ENCODE results near the gene KAZALD1. TPM values are rescaled to one million over a fixed set of nuclear protein-coding genes. Genes with fewer than 3 reads are reported as not detected.

Gene KAZALD1
- total RNA-seq, 1 experiment from 2014 or later = 24.9 TPM

DNA sequence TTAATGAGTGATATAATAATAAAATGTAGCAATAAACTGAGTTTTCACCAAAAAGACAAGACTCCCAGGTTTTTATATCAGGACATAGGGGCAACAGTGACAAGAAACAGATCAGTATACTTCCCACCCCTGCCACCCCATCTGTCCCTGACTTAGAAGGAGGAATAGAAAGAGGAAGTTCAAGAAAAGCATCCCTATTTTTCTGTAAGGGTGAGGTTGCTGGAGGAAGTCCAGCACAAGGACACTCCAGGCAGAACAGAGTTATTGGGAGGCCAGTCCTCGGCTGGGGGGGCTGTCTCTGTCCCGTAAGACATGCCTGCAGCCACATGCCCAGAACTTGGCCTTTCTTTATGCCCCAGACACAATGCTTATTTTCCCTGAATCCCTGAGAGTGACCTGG lies 52.9 kb downstream of the KAZALD1 start:
- DNase-seq (no peak), ATAC-seq (no peak)
- intact Hi-C loops (cut with micrococcal nuclease) = no loop called here
- no peak for TF ChIP-seq EZH2phosphoT487 (IDR thresholded peaks at IDR 0.05; ENCODE audit: borderline replicate concordance, low read length)
- TF ChIP-seq, protein P1, sequence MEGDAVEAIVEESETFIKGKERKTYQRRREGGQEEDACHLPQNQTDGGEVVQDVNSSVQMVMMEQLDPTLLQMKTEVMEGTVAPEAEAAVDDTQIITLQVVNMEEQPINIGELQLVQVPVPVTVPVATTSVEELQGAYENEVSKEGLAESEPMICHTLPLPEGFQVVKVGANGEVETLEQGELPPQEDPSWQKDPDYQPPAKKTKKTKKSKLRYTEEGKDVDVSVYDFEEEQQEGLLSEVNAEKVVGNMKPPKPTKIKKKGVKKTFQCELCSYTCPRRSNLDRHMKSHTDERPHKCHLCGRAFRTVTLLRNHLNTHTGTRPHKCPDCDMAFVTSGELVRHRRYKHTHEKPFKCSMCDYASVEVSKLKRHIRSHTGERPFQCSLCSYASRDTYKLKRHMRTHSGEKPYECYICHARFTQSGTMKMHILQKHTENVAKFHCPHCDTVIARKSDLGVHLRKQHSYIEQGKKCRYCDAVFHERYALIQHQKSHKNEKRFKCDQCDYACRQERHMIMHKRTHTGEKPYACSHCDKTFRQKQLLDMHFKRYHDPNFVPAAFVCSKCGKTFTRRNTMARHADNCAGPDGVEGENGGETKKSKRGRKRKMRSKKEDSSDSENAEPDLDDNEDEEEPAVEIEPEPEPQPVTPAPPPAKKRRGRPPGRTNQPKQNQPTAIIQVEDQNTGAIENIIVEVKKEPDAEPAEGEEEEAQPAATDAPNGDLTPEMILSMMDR (conservative IDR thresholded peaks at IDR 0.05; ENCODE audit: low read depth, low read length) = no peak
- no peak for TF ChIP-seq EZH2 (IDR thresholded peaks at IDR 0.05; ENCODE audit: low read length, unreplicated experiment)
- no peaks in the 10 kb centered on the region for H4K20me1 ChIP-seq (ENCODE audit: low read length)
- no peak overlapping the region for H2AFZ ChIP-seq (ENCODE audit: low read length)
- H3F3A ChIP-seq (ENCODE audit: low read length, unreplicated experiment) = no peaks in the 10 kb centered on the region
- H3K27me3 ChIP-seq (ENCODE audit: low read length) = no peaks in the 10 kb centered on the region
- H3K9me3 ChIP-seq (ENCODE audit: low read length) = no peaks in the 10 kb centered on the region
- BruUV-seq (replicated peaks) = no TSS peak
- H3K36me3 ChIP-seq (ENCODE audit: low read depth, low read length) = no peaks in the 10 kb centered on the region
- no peak overlapping the region for H3K9ac ChIP-seq (ENCODE audit: low read length)
- H3K27ac ChIP-seq (ENCODE audit: low read length) = no peak overlapping the region
- no peaks in the 10 kb centered on the region for H3K9me2 ChIP-seq (replicated peaks; ENCODE audit: low read length)
- H3K4me3 ChIP-seq (ENCODE audit: low read length) = no peak overlapping the region
- POLR2A ChIA-PET (ENCODE audit: unreplicated experiment) = no interaction called here
- H3K4me1 ChIP-seq (ENCODE audit: insufficient read depth, low read length) = no peaks in the 10 kb centered on the region
- no peak overlapping the region for H3K4me2 ChIP-seq (ENCODE audit: low read length)
- no peaks in the 10 kb centered on the region for H3K79me2 ChIP-seq (ENCODE audit: low read length)
- CTCF ChIA-PET = no interaction called here

Other genes starting within 250 kb of the KAZALD1 start
- gene SLF2, start 149.0 kb upstream of the KAZALD1 start, total RNA-seq (2014; rRNA removed) = 18.5 and 19.5 TPM in 2 replicates
- gene SEMA4G, start 92.5 kb upstream of the KAZALD1 start, total RNA-seq (2014; rRNA removed) = 2.6 TPM in 2 replicates
- gene MRPL43, start 74.5 kb upstream of the KAZALD1 start, total RNA-seq (2014; rRNA removed) = 81.0 and 90.5 TPM in 2 replicates
- 7.5 and 8.0 TPM in 2 replicates for gene TWNK, start 74.4 kb upstream of the KAZALD1 start, total RNA-seq (2014; rRNA removed)
- gene LZTS2, start 62.2 kb upstream of the KAZALD1 start, total RNA-seq (2014; rRNA removed) = 58.3 and 67.2 TPM in 2 replicates
- 2.5 and 2.8 TPM in 2 replicates for gene PDZD7, start 30.9 kb upstream of the KAZALD1 start, total RNA-seq (2014; rRNA removed)
- gene SFXN3, start 30.8 kb upstream of the KAZALD1 start, total RNA-seq (2014; rRNA removed) = 46.7 and 63.7 TPM in 2 replicates
- gene TLX1, start 69.3 kb downstream of the KAZALD1 start, total RNA-seq (2014; rRNA removed) = not detected in 2 replicates
- gene LBX1, start 167.5 kb downstream of the KAZALD1 start, total RNA-seq (2014; rRNA removed) = not detected in 2 replicates